GM19468 (cell line): ENCODE data around the gene TOR1AIP2.
"Not testable (repeated sequence)": the region's sequence is repeated elsewhere in the genome, so short reads cannot be mapped to it uniquely, and the experiment has no call there.

Source experiments
- ATAC-seq: cut with Tn5 transposase; IDR thresholded peaks from one replicate; pipeline ENCODE4 v1.9.1; 2021; ENCODE audit warnings: mild to moderate bottlenecking, moderate library complexity, moderate number of reproducible peaks; ENCODE audit not compliant: unreplicated experiment; ENCODE audit errors: extremely low read depth

TOR1AIP2 gene

DNA sequence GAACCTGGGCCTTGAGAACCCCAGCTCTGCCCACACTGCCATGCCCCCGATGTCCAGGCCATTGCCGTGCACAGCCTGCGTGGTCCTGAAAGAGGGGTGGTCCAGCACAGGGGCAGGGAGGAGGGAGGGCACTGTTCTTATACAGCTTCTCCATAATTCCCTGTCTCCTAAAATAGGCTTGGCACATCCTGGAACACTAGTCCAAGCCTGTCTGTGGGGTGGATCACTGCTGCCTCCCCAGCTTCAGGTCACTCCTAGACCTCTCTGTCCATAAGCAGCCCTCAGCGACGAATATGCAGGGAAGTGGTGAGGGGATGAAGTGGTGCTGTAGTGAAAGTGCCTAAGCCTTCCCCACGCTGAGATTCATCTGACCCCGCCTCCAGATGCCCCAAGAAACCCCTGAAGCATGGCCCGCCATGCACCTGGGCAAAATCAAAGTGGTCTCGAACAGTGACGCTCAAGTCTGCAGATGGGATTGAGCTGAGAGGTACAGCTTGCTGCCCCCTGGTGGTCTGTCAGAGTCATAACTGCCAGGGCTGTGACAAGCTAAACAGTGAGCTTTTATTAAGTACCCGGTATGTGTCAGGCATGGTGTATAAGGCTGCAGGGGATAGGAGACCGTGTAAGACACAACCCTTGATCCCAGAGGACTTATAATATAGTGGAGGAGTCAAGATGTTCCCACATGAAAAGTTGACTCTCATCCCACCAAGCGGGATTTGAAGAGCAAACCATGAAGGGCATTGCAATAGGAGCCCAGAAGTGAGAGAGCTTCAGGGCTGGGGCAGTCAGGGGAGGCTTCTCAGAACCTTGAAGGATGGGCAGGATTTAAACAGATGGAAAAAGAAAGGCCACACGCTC is 67.9 kb downstream of the TOR1AIP2 start:
- no peak for ATAC-seq

DNA sequence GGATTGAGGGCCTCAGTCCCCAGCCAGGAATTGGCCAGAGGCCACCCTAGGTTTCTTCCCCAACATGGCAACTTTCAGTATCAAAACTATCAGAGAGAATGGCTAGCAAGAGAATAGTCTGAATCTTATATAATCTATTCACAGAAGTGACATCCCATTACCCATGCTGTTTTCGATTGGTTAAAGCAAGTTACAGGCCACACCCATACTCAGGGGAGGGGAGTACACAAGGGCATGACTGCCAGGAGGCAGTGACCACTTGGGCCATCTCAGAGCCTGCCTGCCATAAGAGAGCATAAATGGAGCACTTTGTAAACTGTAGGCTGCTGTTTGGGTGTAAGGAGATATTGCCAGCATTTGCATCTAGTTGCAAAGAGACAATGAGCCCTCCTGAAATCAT is 69.1 kb downstream of the TOR1AIP2 start:
- no peak for ATAC-seq

DNA sequence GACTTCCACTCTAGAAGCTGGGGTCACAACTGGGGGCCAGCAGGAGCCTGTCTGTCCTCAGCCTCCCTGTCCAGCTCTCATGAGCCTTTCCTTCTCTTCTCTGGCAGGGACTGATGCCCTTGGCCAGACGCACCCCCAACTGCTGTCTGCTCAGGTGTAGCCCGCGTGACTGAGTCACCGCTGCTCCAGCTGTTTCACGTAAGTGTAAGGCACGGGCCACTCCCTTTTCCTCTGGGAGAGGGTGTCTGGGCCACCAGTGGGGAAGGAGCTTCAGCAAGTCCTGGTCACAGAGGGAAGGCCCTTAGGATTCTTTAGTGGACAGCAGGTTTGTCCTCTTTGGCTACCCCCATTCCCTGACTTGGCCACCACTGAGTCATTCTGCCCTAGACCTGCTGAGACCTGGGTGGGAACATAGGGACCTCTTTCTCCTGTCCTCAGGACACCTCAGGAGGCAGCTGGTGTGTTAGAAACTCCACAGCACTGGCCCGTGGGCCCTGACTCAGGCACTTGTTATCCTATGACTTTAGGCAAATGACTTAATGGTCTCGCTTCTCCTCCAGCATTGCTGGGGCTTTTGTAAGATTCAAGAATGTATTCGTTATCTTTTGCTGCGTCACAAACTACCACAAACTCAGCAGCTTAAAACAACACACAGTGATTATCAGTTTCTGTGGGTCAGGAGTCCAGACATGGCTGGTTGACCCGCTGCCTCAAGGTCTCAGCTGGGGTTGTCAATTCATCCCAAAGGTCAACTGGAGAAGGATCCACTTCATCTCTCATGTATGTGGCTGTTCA is 69.7 kb downstream of the TOR1AIP2 start:
- no peak for ATAC-seq

DNA sequence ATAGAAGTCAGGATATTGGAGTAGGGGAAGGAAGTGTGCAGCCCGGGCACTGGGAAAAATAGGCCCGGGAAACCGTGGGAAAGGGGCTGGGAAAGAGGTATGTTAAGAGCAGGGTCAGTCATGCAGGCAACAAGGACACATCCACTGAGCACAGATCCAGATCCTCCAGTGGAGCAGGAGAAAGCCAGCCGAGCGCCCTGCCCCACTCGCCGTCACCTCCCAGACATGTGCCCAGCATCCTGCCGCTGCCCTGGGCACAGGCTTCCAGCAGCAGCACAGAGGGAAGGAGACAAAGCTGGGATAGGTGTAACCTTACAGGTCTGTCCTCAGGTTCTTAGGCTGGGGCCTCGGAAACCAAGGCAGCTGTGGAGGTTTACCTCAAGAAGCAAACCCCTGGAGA is 70.3 kb downstream of the TOR1AIP2 start:
- ATAC-seq: no peak

DNA sequence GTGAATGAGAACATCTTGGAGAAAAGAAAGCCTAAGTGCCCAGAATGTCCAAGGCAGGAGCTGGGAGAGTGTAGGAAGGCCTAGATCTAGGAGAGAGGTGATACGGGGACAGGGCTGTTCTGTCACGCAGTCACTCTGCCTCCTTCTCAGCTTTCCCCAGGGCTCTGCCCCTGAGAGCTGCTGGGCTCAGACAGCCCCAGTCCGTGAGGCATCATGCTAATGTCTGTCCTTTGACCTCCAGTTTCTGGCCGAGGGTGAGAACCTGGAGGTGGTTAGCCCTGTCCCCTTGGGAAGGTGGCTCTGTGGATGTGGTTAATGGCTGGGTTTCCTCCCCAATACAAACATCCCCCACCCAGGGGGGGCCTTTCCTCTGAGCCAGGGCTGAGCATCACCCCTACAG is 71.3 kb downstream of the TOR1AIP2 start:
- ATAC-seq: no peak

DNA sequence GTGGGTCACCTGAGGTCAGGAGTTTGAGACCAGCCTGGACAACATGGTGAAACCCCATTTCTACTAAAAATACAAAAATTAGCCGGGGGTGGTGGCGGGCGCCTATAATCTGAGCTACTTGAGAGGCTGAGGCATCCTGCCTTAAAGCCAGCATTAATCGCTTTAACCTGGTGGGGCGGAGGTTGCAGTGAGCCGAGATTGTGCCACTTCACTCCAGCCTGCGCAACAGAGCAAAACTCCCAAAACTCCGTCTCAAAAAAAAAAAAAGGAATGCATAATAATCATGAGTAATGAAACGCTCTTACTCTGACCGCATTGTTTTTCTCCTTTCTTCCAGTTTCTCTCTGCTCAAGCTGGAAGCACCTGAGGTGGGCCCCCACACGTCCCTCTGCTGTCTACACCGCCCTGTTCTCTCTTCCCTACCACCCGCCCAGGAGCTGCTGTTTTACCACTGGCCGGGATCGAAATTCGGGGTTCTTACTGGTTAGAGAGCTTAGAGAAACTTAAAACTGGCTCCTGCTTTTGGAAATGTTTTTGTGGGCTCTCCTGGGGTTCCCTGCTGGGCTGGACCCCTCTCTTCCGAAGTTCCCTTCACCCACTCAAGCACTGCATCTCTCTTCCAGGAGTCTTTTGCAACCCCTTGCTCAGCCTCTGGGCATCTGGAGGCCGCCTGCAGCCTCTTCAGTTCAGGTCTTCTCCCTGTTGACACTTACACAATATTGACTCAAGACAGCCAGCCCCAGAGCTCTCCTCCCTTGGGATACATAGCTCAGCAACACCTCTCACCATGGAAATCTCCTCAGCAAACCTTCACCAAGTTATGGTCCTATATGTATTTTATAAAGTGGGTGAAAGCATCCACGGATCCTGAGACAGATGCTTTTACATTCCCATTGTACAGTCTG is 72.1 kb downstream of the TOR1AIP2 start:
- ATAC-seq: no peak

DNA sequence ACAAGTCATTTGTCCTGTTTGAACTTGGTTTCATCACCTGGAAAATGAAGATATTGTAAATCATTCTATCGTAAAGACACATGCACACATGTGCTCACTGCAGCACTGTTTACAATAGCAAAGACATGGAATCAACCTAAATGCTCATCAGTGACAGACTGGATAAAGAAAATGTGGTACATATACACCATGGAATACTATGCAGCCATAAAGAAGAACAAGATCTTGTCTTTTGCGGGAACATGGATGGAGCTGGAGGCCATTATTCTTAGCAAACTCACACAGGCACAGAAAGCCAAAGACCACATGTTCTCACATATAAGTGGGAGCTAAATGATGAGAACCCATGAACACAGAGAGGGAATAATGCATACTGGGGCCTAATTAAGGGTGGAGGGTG is 73.2 kb downstream of the TOR1AIP2 start:
- ATAC-seq: not testable (repeated sequence)

DNA sequence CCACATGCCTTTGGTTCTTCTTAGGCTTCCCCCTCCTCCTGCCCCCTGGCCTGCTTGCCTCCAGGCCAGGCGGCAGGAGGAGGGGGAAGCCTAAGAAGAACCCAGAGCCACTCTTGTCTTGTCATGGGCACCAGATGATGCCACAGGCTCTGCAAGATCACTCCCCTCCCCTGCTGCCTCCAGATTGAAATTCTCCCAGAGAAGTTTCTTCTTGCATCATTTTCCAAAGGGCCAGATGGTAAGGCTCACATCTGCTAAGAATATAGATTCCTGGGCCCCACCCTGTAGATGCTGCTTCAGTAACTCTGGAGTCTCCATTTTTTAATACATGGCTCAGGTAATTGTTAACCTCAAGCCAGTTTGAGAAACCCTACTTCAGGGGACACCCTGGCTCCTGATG is 73.7 kb downstream of the TOR1AIP2 start:
- ATAC-seq: no peak

DNA sequence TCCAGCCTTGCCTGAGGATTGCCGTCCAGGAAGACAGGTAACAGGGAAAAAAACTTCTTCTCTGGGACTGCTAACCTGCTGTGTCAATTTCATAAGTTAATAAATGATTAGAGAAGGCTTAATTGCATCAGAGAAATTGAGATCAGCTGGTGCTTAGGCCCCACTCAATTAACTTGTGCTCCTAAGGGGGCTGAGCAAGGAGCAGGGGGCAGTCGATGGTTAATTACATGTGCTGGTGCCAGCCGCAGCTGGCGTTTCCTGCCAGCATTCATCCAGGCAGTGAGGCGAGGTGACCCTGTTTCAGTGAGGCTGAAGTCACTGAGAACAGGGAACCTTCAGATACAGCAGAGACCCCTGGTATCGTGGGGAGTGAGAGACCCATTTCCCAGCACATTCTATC is 74.5 kb downstream of the TOR1AIP2 start:
- no peak for ATAC-seq

DNA sequence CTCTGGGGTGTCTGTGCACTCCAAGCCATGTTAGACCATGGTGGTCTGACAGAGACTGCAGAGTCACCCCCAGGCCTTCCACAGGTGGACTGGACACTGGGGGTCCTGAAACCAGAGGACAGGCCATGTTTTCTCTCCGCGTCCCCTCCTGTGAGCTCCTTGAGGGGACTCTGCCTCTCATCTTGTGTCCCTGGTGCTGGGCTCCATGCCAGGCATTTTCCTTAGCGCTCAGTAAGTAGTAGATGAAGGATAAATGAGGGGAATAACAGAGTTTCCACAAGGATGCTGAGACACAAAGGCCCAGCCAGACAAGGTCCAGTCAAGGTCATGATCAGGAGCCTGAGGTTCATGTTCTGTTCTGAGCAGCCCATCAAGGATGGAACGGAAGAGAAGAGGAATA is 77.1 kb downstream of the TOR1AIP2 start:
- no peak for ATAC-seq

DNA sequence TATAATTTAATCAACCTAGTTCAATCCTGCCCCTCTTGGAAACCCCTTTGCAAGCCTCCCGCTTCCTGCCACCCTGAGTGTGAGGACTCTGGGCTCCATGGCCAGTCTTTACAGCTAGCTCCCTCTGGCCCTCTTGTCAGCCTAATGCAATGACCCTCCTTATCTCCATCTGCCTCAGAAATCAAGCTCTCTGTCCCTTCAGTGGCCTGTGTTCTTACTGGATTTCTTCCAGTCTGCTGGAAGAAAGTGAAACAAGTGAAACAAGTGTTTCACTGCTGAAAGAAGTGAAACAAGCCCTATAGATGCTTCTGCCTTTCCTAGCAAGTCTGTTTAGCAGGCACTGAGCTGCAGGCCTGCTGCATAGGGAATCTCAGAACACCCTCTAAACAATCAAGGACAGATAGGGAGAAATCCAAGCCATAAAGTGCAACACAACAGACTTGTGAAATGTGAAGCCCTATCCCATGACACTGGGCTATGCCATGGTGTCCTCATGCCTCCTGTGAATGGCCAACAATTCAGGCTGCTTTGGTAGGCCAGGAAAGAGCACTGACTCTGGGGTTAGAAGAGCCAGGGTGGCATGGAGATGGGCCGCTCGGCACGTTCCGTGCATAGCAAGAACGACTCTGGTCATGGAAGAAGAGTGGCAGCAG is 78.6 kb downstream of the TOR1AIP2 start:
- ATAC-seq: no peak

DNA sequence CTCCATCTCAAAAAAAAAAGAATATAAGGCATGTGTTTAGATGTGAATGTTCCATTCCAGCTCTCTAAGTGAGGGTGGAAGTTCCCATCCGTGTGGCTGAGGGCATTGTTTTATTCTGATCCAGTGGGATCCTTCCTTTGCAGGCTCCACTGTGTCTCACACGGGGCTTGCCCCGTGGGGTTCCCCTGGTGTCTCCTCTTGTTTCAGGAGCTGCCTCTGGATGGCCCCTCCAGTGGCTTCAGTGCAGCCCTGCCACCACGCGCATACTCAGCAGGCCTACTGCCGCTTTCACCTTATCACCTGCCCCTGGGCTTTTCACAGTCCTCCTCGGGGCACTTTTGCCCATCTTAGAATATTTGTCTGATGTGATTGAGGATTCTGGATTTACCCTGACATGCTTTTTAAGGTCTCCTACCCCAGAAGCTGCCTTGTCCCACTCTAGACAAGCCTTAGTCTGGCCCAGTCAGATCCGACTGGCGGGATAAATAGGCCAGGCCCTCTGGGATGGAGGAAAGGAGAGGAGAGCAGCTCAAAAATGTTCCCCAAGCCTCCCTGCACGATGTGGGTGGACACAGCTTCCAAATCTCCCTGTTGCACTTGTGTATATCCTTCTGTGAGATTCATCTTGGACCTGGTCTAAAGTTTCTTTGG is 79.3 kb downstream of the TOR1AIP2 start:
- no peak for ATAC-seq

DNA sequence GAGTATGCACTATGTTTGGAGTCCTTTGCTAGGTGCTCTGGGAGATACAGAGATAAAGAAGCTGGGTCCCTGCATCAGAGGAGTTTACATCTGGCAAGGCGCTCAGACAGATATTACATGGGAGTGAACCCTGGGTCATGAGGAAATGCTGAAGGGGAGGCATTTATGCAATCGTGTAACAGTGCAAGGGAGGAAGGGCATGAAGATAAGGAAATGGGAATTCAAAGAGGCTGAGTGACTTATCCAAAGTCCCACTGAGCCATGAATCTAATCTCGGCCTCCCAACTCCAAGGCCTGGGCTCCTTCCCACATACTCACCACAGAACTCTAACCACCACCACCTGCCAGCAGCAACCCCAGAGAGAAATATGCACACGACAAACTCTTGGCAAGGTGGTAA is 82.9 kb downstream of the TOR1AIP2 start:
- no peak for ATAC-seq

DNA sequence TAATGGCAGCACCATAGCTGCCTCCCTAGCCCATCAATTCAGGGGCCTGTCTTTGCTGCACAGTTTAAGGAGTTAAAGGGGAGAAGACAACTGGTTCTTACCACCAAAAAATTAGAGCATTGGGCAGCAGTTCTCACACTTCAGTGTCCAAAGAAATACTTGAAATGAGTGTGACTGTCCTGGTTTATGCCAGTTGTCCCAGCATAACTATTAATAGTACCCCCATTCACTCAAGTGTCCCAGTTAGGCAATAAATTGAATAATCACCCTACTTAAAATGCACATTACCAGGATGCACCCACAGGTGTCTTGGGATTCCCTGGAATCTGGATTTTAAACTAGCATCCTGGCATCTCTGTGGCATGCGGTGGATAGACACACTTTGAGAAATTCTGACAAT is 83.5 kb downstream of the TOR1AIP2 start:
- no peak for ATAC-seq

DNA sequence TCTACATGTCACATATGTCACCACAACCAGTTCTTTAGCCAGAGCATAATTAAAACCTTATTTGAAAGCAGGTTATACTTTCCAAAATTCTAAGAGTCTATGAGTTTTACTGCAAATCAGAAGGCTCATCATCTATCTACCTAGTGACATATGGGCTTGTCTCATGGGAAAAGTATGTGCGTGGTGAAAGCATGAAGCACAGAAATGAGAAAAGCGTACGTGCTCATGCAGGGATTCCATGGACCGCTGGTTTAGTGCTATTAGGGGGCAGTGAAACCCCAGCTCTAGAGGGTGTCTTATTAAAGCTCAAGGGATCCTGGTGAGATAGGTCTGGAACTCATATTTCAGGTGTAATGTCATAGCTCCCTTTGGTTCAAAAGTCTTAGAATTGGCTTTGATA is 84.3 kb downstream of the TOR1AIP2 start:
- ATAC-seq: no peak
